ENCODE measurements around the gene AADACL2.

DNA sequence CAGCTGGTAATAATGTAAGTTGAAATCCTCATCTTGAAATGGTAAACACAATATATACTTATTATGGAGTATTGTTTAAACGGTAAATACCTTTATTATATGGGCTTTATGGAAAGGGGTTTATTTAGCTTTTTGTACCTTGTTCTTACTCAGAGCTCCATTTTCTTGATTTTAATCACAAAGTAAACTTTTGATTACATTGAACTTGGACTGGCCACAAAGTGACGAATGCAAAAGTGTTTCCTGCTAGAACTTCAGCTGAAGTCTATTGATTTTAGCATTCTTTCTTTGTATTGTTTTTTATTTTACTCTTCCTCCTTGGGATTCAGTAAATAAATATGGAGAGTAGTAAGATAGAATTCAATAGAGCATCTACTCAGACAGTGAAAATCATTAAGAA lies 60.4 kb downstream of the AADACL2 start:
- no peak for TF ChIP-seq POLR2A (IDR thresholded peaks at IDR 0.05)
- TF ChIP-seq, protein P1, sequence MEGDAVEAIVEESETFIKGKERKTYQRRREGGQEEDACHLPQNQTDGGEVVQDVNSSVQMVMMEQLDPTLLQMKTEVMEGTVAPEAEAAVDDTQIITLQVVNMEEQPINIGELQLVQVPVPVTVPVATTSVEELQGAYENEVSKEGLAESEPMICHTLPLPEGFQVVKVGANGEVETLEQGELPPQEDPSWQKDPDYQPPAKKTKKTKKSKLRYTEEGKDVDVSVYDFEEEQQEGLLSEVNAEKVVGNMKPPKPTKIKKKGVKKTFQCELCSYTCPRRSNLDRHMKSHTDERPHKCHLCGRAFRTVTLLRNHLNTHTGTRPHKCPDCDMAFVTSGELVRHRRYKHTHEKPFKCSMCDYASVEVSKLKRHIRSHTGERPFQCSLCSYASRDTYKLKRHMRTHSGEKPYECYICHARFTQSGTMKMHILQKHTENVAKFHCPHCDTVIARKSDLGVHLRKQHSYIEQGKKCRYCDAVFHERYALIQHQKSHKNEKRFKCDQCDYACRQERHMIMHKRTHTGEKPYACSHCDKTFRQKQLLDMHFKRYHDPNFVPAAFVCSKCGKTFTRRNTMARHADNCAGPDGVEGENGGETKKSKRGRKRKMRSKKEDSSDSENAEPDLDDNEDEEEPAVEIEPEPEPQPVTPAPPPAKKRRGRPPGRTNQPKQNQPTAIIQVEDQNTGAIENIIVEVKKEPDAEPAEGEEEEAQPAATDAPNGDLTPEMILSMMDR (IDR thresholded peaks at IDR 0.05) = no peak
- TF ChIP-seq POLR2AphosphoS5 (IDR thresholded peaks at IDR 0.05) = no peak
